Fibroblast of gingiva (primary cell): Measurements from ENCODE around the gene CHST15.

ENCODE experiments used
- DNase-seq: peaks from one replicate; pipeline ENCODE4 v3.0.0-alpha.2; 2011; ENCODE audit warnings: low read depth

The CHST15 gene, protein sequence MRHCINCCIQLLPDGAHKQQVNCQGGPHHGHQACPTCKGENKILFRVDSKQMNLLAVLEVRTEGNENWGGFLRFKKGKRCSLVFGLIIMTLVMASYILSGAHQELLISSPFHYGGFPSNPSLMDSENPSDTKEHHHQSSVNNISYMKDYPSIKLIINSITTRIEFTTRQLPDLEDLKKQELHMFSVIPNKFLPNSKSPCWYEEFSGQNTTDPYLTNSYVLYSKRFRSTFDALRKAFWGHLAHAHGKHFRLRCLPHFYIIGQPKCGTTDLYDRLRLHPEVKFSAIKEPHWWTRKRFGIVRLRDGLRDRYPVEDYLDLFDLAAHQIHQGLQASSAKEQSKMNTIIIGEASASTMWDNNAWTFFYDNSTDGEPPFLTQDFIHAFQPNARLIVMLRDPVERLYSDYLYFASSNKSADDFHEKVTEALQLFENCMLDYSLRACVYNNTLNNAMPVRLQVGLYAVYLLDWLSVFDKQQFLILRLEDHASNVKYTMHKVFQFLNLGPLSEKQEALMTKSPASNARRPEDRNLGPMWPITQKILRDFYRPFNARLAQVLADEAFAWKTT

DNA sequence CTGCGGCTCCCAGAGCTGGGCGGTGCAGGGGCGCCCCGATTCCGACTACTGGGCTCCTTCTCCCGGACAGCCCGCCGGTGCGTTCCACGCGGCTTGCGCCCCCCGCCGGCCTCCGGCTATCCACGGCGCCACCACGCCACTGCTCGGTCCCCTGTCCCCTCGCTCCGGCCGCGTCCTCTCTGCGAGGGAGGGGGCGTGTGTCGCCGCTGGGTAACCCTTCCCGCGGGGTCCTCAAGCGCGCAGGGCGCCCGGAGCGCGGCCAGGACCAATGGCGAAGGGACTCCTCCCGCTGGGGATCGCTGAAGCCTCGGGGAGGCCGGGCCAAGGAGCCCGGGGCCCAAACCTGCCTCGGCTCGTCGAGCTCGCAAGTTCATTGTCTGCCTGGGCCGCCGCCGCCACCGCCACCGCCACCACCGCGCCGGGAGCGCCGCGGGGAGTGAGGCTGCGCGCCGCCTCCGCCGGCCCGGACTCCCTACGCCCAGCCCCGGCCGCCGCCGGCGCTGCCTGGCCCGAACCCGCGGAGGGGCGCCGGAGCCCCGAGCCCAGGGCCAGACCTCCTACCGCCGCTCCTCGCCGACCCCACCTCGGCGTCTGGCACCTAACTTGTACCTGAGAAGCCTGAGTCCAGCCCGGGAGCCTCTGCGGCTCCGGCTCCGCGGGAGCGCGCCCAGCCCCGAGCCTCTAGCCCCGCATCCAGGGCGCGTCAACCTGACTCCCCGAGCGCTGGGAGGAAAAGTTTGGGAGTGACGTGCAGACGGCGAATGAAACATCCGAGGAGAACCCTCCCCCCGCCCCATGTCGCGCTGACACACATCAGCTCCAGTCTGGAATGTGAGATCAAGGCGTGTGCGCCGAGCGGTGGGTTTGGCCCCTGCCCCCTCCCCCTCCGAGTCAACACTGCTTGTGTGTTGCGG is at the start of gene CHST15:
TSS of gene CHST15 (minus strand) at position 739 of the 914 bp plus-strand sequence. CDS start 47,386 bp downstream, outside the sequence.
- DNase-seq: peak; percentile 74

DNA sequence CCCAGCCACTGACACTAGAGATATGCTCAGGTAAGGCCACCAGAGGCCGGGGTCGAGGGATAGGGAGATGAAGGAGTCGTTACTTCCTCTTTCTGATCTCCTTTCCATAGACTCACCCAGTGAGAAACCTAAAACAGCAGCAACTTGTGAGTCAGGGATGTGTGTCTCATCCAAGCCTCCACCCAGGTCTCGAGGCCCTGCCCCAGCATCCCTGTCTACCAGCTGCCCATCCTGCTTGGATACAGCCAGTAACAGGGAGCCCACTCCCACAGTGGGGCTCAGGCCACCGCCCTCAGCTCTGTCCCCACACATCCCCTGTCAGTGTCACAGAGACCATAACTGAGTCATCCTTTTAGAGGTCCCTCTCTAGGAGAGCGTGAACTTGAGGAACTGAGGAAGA is 49.6 kb upstream of the CHST15 start:
- DNase-seq: no peak

DNA sequence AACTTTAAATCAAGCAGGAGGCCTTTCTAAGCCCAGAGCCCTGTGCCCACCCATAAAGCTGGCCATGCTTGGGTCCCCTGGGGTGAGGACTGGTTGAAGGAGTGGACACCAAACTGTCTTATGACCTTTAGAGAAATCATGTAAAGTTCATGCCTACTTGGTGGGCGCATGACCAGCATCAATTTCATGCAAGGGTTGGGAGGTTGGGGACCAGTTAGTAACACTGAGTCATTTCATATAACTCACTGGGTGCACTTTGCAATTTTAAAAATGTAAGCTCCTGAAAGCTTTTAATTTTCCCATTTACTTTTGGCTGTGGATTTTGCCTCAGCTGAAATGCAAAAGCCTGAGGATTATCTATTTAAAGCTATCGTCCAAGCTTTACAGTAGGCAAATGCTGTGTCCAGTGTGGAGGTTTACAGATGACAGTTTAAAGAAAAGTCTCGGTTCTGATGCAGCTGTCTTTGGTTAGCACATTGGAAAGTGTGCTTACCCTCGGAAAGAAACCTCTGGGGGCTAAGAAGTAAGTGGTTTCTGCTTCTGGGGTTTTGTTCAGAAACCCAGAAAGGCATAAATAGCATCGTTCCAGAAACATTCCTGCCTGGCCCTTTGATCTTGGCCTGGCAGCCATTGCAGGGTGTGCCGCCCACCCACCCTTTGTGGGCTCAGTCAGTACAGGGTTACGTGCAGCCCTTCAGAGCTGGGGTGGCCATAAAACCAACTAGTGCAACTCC is 48.8 kb upstream of the CHST15 start:
- DNase-seq: no peak

DNA sequence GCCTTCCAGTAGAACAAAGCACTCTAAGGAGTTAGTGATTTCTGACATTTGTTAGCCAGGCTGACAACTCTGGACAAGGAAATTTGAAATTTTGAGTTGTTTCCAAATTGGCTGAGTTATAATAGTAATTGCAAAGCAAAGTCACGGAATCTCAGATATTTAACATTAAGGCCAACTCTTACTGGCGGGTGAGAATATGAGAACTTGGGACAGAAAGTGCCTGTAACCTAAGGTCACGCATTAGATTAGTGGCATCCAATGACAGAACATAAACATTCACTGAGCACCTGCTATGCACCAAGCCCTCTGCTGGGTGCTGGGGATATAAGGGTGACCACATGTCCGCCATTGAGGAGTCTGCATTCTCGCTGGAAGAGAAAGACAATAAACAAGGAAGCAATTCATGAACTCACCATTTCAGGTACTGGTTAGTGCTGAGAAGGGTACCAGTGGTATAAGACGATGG is 45.5 kb upstream of the CHST15 start:
- no peak for DNase-seq

DNA sequence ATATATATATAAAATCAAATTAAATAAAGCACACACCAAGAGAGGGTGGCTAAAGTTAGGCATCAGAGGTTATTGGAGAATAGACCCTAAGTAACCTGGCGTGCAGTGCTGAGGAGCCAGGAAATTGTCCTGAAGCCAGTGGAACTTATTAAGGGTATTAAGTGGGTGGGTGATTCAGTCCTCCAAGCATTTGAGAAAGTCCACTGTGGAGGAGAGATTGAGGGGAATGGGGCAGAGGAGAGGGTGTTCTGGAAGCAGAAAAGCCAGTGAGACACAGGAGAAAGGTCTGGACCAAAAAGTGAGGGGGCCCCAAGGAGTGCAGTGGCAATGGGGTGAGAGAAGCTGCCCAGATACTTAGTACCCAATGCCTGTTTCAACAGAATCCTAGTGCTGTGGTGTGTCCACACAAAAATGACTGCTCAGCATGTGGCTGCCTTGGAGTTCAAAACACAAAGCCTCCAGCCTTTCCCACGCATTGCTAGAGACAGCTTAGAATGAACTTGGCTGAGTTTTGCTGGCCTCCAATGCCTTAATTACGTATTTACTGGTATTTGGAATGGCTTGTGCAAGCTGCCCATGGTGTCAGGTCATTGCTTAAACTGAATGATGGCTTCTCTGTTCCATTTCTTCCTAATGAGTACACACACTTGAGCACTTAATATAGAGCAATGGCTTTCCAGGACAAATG is 44.9 kb upstream of the CHST15 start:
- peak; percentile 86 for DNase-seq

DNA sequence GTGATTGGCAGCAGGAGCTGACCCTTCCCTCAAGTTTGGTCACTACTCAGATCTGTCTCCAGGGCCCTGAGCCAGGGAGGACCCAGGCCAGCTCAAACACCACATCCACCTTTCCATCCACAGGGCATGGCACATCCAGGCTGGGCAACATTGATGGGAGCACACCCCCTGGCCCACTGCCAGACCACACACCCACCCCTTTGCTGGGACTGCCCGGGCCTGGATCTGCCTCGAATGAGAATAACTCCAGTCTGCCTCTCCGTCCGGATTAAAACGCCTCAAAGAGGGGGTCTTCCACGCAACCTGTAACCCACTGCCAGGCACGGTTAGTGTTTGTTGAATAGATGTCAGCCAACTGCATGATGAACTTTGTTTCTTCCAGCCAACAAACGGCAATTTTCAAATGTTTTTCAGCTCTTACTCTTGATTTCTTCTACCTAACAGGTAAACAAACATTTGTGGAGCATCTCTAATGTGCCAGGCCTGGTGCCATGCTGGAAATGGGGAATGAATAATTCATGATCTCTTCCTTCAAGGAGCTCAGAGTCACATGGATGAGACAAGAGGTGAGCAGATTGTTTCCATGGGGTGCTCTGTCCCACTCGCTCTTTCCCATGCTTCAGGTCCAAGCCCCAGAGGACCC is 41.0 kb upstream of the CHST15 start:
- DNase-seq: no peak

DNA sequence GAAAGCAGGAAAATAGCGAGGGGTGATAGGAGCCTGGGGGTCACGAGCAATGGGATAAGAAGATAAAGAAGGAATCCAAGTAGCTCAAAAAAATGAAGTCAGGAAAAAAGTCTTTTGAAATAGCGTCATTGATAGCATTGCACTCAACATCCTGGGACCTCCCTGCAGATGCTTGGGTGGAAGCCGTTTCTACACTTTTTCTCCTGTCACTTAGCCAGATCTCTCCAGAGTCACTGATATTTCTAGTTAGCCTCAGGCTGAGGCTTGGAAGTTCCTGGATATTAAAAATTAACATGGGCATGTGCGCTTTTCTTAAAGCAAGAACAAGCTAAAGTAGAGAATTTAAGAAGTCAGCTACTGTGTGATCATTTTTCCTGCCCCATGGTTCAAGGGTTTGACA is 39.5 kb upstream of the CHST15 start:
- DNase-seq: no peak

DNA sequence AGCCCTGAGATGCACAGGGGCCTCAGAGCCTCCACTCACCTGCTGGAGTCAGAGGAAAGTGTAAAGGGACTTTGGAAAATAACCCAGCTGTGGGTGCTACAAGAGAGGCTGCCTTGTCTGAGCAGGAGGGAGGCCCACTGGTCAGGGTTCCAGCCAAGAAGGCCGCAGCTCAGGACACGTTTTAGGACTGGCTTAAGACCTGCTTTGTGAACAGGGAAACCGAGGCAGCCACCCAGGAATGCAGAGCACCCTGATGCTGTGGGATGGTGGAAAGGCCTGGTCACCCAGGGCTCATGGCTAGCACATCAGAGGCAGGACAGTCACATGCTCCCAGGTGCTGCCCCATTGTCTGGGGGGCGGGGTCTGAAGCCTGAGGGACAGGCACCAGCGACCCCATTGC is 38.9 kb upstream of the CHST15 start:
- no peak for DNase-seq

DNA sequence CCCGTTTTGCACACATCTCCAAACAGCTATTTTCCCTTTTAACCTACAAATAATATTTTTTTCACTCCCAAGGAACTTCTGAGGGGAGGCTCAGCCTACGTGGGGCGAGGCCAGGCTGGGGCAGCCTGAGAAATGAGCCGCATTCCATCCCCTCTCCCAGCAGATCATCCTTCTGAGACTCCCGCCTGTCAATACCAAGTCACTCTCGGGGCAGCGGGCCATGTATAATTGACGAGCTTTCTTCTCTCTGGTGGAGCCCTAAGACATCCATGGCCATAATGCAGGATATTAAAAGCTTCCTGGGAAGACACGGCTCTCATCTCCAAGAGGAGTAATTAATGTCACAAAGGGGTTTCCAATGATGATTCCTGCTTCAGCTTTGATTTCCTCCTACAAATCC is 37.8 kb upstream of the CHST15 start:
- DNase-seq: no peak

DNA sequence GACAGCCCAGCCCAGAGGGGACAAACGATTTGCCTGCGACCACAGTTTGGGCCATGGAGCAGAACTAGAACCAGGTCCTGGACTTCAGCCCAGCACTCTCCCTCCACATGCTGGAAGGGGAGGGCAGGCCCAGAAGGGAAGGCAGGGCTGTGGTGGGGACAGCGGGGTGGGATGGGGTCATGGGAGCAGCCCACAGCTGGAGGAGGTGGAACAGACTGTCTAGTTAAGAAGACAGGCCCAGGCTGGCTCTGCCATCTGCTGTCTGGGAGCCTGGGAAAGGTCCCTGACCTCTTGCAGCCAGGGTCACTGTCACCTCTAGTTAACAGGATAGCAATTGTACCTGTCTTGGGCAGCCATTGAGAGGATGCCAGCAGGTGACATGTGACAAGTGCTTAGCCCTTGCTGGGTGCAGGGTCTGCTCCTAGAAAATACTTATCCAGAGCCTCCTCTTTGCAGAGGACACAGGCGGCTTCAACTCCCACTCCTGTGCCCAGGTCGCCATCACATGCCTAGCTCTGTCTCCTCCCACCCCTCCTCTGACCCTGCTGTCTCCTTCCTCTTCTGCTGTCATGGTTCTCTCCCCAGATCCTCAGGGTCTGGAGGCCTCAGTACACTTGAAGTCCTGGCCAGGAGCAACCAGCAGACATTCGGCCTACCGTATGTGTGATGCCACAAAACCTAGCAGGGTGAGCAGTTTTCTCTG is 37.0 kb upstream of the CHST15 start:
- DNase-seq: no peak

DNA sequence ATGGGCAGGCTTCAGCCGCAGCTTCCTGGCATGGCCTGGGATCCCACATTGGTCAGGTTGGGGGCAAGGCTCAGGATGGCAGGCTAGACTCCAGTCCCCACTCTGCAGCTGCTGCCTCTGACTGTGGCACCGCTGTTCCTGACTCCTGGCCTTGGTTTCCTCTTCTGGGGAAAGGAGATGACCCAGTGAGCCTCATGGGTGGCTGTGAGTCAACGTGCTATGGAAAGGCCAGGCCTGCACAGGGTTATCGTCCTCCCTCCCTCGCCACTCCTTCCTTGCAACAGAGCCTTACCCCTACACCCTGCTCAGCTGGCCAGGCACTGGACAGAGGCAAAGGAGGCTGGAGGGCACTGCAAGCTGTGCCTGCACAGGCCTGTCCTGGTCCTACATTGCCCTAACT is 36.1 kb upstream of the CHST15 start:
- DNase-seq: no peak

DNA sequence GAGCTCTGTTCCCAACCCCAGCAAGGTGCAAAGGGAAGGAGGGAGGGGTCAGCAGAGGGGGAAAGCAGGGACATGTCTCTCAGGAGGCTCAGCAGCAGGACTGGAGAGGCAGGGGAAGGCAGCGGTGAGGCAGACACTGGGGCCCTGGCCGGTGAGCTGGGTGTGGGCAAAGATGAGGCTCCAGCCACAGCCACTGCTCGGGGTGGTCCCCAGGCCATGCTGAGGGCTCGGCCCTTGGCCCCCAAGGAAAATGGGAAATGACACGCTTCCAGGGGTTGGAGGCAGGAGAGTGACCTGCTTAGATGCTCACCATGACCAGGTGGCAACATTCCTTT is 35.4 kb upstream of the CHST15 start:
- no peak for DNase-seq

DNA sequence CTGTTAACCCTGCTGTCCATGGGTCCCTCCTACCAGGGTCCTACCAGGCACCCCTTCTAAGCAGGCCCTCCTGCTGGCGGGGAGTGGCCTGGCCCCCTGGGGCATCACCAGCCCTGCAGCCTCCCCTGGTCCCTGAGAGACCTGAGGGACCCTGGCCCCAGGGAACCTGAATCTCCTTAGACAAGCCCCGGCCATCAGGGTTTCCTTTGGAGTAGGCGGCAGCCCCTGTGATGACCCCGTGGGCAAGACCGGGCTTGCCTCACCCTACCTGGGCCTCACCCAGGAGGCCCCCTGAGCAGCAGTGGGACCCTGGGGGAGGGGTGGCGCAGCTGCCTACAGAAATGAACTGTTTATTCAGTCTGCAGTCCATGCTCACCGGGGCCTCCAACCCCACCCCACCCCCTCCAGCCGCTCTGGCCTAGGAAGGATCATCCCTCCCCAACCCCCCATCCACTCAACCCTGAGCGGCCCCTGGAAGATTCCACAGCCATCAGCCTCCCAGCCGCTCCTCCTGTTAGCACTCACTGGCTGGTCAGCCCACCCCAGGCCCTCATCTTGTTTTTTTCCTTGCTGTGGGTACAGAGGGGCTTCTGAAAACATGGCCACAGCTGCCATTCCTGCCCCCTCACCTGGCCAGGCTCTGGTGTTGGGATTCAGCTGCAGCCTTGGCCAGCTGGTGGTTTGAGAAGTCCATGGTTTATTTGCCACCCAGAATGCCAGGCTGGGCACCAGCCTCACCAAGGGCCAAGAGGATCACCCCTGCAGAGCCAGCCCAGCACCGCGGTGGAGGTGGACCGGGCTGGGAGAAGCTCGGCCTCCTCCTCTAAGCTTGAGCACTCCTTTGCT is 34.8 kb upstream of the CHST15 start:
- DNase-seq: no peak

DNA sequence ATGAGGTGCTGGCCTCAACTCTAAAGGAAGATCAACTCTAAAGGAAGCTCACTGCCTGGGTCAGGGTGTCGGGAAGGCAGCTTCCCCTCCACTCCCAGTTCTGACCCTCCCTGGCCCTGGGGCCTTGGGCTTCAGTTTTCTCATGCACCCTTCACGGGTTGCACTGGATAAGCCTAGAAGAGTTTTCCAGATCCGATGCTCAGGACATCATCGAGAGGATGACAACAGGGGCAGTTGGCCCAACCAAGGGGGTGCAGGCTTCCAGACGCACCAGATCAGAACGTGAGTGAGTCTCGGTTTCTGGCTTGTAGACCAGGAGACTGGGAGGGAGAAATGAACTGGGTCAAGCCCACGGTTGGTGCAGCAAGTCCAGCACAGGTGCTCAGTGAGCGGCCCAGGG is 34.2 kb upstream of the CHST15 start:
- no peak for DNase-seq

DNA sequence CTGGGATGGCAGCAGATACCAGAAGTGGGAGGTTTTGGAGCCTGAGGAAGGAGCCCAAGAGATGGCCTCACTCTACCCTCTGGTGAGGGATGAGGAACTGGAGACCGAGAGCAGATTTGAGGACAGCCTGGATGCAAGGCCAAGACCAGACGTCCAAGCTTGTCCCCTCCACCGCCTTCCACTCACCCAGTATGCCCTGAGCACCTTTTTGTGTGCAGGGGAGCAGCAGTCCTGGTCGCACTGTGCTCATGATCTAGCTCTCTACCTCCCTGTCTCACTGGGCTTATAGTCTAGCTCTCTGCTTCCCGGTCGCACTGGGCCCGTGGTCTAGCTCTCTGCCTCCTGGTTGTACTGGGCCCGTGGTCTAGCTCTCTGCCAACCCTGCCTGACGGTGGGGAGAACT is 33.6 kb upstream of the CHST15 start:
- no peak for DNase-seq

DNA sequence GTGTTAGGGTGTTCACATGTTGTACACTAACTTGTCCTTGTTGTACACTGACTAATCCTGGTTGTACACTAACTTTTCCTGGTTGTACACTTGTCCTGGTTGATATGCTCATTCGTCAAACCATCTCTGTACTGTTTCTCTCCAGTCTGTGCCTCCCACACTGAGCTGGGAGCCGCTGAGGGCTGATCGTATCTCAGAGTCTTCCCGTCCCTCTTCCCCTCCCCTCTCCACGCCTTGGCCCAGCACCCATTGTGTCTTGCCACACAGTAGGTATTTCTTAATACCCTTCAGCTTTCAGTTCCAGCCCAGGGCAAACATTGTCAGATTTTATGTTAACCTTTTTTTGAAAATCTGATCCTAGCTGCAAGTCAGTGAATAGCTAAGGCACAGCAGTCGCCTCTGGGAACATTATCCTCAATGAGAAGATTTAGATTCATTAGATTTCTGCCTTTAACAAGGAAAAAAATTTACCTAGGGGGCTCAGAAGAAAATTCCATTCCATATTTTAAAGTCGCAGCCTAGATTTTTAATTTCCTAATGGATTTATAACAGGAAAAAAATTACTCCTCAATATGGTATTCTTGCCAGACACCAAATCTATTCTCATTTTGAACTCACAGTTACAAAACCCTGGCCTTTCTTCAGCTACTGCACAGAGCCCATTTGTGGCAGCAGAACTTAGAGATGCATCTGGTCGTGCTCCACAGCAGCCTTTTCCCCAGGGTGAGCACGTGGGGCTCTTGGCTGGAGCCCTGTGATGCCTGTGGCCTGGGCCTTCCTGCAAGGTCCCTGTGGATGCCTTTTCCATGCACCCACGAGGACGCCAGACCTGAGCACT is 33.0 kb upstream of the CHST15 start:
- DNase-seq: peak; percentile 15

DNA sequence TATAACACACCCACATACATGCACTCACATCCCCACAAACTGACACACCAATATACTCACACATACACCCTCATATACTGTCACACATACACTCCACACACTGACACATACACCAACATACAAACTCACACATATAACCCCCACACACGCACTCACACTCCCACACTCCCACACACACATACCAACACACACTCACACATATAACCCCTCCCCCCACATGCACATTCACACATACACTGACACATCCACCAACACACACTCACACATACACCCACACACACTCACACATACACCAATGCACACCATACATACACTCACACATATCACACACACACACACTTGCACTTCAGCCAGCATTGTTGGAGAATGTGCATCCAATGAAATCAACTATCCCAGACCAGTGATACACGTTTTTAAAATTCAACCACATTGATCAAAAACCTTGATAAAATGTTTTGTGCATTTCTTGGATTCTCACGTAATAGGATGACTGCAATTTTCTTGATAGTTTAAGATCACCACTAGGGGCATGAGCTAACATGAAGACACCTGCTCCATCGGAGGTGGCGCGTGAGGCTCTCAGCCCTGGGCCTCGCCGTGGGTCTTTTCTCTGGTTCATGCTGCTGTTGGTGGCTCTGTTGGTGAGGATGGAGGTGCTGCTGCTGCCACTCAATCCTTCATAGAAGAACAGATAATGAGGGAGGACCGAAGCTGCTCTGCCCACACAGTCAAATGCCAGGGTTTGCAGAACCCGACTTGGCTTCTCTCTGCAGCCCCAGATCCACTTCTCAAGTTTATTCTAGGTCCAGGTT is 32.1 kb upstream of the CHST15 start:
- no peak for DNase-seq

DNA sequence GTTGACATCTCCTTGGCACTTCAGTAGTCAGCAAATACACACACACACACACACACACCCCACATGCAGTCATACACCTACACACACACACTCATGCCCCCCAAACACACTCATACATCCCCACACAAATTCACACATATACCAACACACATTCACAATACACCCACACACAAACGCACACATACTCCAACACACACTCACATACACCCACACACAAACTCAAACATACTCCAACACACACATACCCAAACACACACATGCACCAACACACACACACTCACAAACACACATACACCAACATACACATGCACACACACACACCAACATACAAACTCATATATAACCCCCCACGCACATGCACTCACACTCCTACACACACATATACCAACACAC is 31.4 kb upstream of the CHST15 start:
- DNase-seq: no peak
